ENCODE results near the gene PRTG. TPM values are rescaled to one million over a fixed set of nuclear protein-coding genes. Genes with fewer than 3 reads are reported as not detected.
A peak's percentile ranks its signal among the peaks of the same experiment; 100 is the strongest.

Gene PRTG
- total RNA-seq, 1 experiment from 2014 or later, result 3.6 TPM

DNA sequence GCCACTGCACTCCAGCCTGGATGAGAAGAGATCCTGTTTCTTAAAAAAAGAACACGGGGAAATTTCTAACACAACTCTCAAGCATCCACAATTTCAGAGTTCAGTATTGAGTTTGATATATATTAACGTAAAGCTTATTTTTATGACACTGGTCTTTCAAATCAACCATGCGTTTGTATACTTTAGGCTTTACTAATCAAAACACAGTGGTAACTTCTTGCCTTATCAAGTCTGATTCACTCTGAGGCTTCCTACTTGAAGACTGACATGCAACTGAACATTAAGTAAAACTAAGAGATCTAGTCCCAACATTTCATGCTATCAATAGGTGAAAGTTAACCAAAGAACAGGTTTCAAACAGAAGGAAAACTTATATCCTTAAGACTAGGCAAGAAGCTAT lies 46.7 kb downstream of the PRTG start:
- H3K36me3 Mint-ChIP-seq, result no peaks in the 10 kb centered on the region
- ChIA-PET CTCF (interaction anchor here (1.1 to 2.4 kb wide), 2 partner anchors 16 to 78 kb away, joined by 3 to 6 read pairs; no protein-coding TSS in a partner anchor), POLR2A (no interaction called here)
- H3K9me3 Mint-ChIP-seq, result no peaks in the 10 kb centered on the region
- no peak for ATAC-seq
- peaks cover 38% of the 10 kb centered on the region for H3K4me1 Mint-ChIP-seq
- no peak for DNase-seq (ENCODE audit: low spot score)
- TF ChIP-seq, protein P1, sequence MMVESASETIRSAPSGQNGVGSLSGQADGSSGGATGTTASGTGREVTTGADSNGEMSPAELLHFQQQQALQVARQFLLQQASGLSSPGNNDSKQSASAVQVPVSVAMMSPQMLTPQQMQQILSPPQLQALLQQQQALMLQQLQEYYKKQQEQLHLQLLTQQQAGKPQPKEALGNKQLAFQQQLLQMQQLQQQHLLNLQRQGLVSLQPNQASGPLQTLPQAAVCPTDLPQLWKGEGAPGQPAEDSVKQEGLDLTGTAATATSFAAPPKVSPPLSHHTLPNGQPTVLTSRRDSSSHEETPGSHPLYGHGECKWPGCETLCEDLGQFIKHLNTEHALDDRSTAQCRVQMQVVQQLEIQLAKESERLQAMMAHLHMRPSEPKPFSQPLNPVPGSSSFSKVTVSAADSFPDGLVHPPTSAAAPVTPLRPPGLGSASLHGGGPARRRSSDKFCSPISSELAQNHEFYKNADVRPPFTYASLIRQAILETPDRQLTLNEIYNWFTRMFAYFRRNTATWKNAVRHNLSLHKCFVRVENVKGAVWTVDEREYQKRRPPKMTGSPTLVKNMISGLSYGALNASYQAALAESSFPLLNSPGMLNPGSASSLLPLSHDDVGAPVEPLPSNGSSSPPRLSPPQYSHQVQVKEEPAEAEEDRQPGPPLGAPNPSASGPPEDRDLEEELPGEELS (CRISPR knock-in tag; IDR thresholded peaks at IDR 0.05), result no peak
- H3K27ac Mint-ChIP-seq, result no peak overlapping the region
- H3K27me3 Mint-ChIP-seq (ENCODE audit: low read depth), result peaks cover 2% of the 10 kb centered on the region; the same call in 1 of the 2 replicates
- no peak overlapping the region for H3K4me3 Mint-ChIP-seq

DNA sequence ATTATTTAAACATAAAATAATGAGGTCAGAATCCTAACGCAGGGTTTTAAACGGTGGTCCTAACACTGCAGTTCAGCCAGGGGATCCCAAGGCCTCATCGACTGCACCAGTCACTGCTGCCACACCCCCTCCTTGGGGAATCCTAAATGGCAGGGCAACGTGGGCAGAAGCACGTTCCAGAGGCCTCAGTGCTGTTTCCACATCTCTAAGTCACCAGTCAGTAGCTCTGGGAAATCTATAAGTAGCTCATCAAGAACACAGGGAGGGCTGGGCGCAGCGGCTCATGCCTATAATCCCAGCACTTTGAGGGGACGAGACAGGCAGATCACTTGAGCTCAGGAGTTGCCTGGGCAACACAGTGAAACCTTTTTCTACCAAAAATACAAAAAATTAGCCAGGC lies 47.5 kb downstream of the PRTG start:
- no peak overlapping the region for H3K4me3 Mint-ChIP-seq
- ChIA-PET CTCF (interaction anchor here (0.5 to 2.4 kb wide), 6 partner anchors 8 to 287 kb away, joined by 3 to 6 read pairs (median 3); partner anchors contain the start of gene PIERCE2), POLR2A (no interaction called here)
- TF ChIP-seq, protein P2, sequence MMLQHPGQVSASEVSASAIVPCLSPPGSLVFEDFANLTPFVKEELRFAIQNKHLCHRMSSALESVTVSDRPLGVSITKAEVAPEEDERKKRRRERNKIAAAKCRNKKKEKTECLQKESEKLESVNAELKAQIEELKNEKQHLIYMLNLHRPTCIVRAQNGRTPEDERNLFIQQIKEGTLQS (CRISPR knock-in tag; conservative IDR thresholded peaks at IDR 0.05), result no peak
- TF ChIP-seq, protein P3, sequence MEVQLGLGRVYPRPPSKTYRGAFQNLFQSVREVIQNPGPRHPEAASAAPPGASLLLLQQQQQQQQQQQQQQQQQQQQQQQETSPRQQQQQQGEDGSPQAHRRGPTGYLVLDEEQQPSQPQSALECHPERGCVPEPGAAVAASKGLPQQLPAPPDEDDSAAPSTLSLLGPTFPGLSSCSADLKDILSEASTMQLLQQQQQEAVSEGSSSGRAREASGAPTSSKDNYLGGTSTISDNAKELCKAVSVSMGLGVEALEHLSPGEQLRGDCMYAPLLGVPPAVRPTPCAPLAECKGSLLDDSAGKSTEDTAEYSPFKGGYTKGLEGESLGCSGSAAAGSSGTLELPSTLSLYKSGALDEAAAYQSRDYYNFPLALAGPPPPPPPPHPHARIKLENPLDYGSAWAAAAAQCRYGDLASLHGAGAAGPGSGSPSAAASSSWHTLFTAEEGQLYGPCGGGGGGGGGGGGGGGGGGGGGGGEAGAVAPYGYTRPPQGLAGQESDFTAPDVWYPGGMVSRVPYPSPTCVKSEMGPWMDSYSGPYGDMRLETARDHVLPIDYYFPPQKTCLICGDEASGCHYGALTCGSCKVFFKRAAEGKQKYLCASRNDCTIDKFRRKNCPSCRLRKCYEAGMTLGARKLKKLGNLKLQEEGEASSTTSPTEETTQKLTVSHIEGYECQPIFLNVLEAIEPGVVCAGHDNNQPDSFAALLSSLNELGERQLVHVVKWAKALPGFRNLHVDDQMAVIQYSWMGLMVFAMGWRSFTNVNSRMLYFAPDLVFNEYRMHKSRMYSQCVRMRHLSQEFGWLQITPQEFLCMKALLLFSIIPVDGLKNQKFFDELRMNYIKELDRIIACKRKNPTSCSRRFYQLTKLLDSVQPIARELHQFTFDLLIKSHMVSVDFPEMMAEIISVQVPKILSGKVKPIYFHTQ (CRISPR knock-in tag; IDR thresholded peaks at IDR 0.05), result no peak
- TF ChIP-seq GTF2I (CRISPR knock-in tag; conservative IDR thresholded peaks at IDR 0.05), result no peak
- TF ChIP-seq RELA (CRISPR knock-in tag; IDR thresholded peaks at IDR 0.05; ENCODE audit: borderline replicate concordance), result no peak
- TF ChIP-seq, protein P4, sequence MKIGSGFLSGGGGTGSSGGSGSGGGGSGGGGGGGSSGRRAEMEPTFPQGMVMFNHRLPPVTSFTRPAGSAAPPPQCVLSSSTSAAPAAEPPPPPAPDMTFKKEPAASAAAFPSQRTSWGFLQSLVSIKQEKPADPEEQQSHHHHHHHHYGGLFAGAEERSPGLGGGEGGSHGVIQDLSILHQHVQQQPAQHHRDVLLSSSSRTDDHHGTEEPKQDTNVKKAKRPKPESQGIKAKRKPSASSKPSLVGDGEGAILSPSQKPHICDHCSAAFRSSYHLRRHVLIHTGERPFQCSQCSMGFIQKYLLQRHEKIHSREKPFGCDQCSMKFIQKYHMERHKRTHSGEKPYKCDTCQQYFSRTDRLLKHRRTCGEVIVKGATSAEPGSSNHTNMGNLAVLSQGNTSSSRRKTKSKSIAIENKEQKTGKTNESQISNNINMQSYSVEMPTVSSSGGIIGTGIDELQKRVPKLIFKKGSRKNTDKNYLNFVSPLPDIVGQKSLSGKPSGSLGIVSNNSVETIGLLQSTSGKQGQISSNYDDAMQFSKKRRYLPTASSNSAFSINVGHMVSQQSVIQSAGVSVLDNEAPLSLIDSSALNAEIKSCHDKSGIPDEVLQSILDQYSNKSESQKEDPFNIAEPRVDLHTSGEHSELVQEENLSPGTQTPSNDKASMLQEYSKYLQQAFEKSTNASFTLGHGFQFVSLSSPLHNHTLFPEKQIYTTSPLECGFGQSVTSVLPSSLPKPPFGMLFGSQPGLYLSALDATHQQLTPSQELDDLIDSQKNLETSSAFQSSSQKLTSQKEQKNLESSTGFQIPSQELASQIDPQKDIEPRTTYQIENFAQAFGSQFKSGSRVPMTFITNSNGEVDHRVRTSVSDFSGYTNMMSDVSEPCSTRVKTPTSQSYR (CRISPR knock-in tag; IDR thresholded peaks at IDR 0.05), result no peak
- TF ChIP-seq ZBTB21 (CRISPR knock-in tag; IDR thresholded peaks at IDR 0.05; ENCODE audit: borderline replicate concordance), result no peak
- TF ChIP-seq PRRX2 (CRISPR knock-in tag; IDR thresholded peaks at IDR 0.05), result no peak
- TF ChIP-seq, protein P5, sequence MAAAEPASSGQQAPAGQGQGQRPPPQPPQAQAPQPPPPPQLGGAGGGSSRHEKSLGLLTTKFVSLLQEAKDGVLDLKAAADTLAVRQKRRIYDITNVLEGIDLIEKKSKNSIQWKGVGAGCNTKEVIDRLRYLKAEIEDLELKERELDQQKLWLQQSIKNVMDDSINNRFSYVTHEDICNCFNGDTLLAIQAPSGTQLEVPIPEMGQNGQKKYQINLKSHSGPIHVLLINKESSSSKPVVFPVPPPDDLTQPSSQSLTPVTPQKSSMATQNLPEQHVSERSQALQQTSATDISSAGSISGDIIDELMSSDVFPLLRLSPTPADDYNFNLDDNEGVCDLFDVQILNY (CRISPR knock-in tag; IDR thresholded peaks at IDR 0.05), result no peak
- no peak for TF ChIP-seq MYBL2 (CRISPR knock-in tag; IDR thresholded peaks at IDR 0.05)
- H3K36me3 Mint-ChIP-seq, result no peaks in the 10 kb centered on the region
- H3K9me3 Mint-ChIP-seq, result no peaks in the 10 kb centered on the region
- ATAC-seq (peak; percentile 46; the same call in 1 of the 2 replicates), DNase-seq (ENCODE audit: low spot score) (no peak)
- H3K27ac Mint-ChIP-seq, result no peak overlapping the region
- H3K27me3 Mint-ChIP-seq (ENCODE audit: low read depth), result no peaks in the 10 kb centered on the region; the same call in 1 of the 2 replicates
- H3K4me1 Mint-ChIP-seq, result peaks cover 38% of the 10 kb centered on the region

DNA sequence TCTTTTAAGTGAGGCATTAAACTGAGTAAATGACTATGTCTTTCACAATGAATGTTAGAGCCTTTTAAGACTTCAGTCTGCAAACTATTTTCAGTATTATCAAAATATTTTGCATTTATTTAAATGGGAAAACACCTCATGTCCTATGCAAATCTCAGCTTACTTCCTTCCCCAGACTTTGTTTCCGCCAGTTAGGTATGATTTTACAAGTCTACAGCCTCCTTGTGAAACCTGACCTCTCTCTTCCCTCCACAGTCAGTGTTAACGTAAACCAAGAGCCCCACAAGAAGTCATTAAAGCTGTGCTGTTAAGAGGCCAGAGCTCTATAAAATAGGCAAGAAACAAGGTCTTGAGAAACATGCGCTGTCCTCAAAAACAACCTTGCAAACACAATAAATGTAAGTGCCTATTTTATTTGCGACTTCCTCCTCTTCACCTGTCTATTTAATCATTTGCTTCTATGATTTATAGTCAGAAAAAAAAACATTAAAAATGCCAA lies 48.3 kb downstream of the PRTG start:
- peak; percentile 95 for ATAC-seq
- H3K4me3 Mint-ChIP-seq, result peak overlapping the region; percentile 49
- H3K27me3 Mint-ChIP-seq (ENCODE audit: low read depth), result no peaks in the 10 kb centered on the region; the same call in 1 of the 2 replicates
- CTCF ChIA-PET, result interaction anchor here (0.5 to 2.4 kb wide), 6 partner anchors 9 to 286 kb away, joined by 3 to 6 read pairs (median 3); partner anchors contain the start of gene PIERCE2
- POLR2A ChIA-PET, result no interaction called here
- peak overlapping the region; percentile 64 for H3K27ac Mint-ChIP-seq
- no peak for DNase-seq (ENCODE audit: low spot score)
- H3K4me1 Mint-ChIP-seq, result peaks cover 38% of the 10 kb centered on the region
- no peaks in the 10 kb centered on the region for H3K9me3 Mint-ChIP-seq
- H3K36me3 Mint-ChIP-seq, result no peaks in the 10 kb centered on the region
- no peak for TF ChIP-seq IRF2 (CRISPR knock-in tag; IDR thresholded peaks at IDR 0.05; ENCODE audit: borderline replicate concordance, low read depth)
- TF ChIP-seq, protein P6, sequence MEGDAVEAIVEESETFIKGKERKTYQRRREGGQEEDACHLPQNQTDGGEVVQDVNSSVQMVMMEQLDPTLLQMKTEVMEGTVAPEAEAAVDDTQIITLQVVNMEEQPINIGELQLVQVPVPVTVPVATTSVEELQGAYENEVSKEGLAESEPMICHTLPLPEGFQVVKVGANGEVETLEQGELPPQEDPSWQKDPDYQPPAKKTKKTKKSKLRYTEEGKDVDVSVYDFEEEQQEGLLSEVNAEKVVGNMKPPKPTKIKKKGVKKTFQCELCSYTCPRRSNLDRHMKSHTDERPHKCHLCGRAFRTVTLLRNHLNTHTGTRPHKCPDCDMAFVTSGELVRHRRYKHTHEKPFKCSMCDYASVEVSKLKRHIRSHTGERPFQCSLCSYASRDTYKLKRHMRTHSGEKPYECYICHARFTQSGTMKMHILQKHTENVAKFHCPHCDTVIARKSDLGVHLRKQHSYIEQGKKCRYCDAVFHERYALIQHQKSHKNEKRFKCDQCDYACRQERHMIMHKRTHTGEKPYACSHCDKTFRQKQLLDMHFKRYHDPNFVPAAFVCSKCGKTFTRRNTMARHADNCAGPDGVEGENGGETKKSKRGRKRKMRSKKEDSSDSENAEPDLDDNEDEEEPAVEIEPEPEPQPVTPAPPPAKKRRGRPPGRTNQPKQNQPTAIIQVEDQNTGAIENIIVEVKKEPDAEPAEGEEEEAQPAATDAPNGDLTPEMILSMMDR (IDR thresholded peaks at IDR 0.05), result no peak
- TF ChIP-seq, protein P7, sequence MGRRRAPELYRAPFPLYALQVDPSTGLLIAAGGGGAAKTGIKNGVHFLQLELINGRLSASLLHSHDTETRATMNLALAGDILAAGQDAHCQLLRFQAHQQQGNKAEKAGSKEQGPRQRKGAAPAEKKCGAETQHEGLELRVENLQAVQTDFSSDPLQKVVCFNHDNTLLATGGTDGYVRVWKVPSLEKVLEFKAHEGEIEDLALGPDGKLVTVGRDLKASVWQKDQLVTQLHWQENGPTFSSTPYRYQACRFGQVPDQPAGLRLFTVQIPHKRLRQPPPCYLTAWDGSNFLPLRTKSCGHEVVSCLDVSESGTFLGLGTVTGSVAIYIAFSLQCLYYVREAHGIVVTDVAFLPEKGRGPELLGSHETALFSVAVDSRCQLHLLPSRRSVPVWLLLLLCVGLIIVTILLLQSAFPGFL (CRISPR knock-in tag; IDR thresholded peaks at IDR 0.05; ENCODE audit: borderline replicate concordance), result no peak
- TF ChIP-seq, protein P8, sequence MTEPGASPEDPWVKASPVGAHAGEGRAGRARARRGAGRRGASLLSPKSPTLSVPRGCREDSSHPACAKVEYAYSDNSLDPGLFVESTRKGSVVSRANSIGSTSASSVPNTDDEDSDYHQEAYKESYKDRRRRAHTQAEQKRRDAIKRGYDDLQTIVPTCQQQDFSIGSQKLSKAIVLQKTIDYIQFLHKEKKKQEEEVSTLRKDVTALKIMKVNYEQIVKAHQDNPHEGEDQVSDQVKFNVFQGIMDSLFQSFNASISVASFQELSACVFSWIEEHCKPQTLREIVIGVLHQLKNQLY (CRISPR knock-in tag; IDR thresholded peaks at IDR 0.05), result no peak
- TF ChIP-seq, protein P9, sequence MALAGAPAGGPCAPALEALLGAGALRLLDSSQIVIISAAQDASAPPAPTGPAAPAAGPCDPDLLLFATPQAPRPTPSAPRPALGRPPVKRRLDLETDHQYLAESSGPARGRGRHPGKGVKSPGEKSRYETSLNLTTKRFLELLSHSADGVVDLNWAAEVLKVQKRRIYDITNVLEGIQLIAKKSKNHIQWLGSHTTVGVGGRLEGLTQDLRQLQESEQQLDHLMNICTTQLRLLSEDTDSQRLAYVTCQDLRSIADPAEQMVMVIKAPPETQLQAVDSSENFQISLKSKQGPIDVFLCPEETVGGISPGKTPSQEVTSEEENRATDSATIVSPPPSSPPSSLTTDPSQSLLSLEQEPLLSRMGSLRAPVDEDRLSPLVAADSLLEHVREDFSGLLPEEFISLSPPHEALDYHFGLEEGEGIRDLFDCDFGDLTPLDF (CRISPR knock-in tag; IDR thresholded peaks at IDR 0.05), result no peak
- no peak for TF ChIP-seq CBFB (CRISPR knock-in tag; IDR thresholded peaks at IDR 0.05; ENCODE audit: low read depth)
- TF ChIP-seq TEAD4 (CRISPR knock-in tag; IDR thresholded peaks at IDR 0.05), result no peak

All from WTC11 (cell line).